Rectal smooth muscle tissue (tissue), 1 donor: ENCODE results near the gene GP1BA.
A peak's percentile ranks its signal among the peaks of the same experiment; 100 is the strongest.
"Not testable (repeated sequence)": the region's sequence is repeated elsewhere in the genome, so short reads cannot be mapped to it uniquely, and the experiment has no call there.

ENCODE experiments used
- H3K27ac ChIP-seq: one replicate; pipeline ENCODE4 v1.7.0; 2013; ENCODE audit warnings: low read depth, low read length, inconsistent platforms
- H3K27me3 ChIP-seq: one replicate; pipeline ENCODE4 v1.7.0; 2013; ENCODE audit warnings: low read length; ENCODE audit not compliant: control insufficient read depth, insufficient read depth
- H3K36me3 ChIP-seq: one replicate; pipeline ENCODE4 v1.7.0; 2013; ENCODE audit warnings: low read length; ENCODE audit not compliant: control insufficient read depth, insufficient read depth
- H3K4me1 ChIP-seq: one replicate; pipeline ENCODE4 v1.7.0; 2013; ENCODE audit warnings: low read length; ENCODE audit not compliant: control insufficient read depth, insufficient read depth
- H3K4me3 ChIP-seq: one replicate; pipeline ENCODE4 v1.7.0; 2013; ENCODE audit warnings: low read length
- H3K9ac ChIP-seq: one replicate; pipeline ENCODE4 v1.7.0; 2013; ENCODE audit warnings: low read length

GP1BA gene

GRCh38 chr17:4897198-4897687 is 34.8 kb upstream of the GP1BA start:
- no peak overlapping the region for H3K4me3 ChIP-seq
- H3K9ac ChIP-seq = no peak overlapping the region
- peaks cover 12% of the 10 kb centered on the region for H3K27me3 ChIP-seq
- no peak overlapping the region for H3K27ac ChIP-seq
- peaks cover 28% of the 10 kb centered on the region for H3K36me3 ChIP-seq
- peaks cover 2% of the 10 kb centered on the region for H3K4me1 ChIP-seq

GRCh38 chr17:4897785-4898184 is 34.3 kb upstream of the GP1BA start:
- no peak overlapping the region for H3K4me3 ChIP-seq
- peaks cover 28% of the 10 kb centered on the region for H3K36me3 ChIP-seq
- peaks cover 2% of the 10 kb centered on the region for H3K4me1 ChIP-seq
- H3K27me3 ChIP-seq = peaks cover 12% of the 10 kb centered on the region
- no peak overlapping the region for H3K27ac ChIP-seq
- no peak overlapping the region for H3K9ac ChIP-seq

DNA sequence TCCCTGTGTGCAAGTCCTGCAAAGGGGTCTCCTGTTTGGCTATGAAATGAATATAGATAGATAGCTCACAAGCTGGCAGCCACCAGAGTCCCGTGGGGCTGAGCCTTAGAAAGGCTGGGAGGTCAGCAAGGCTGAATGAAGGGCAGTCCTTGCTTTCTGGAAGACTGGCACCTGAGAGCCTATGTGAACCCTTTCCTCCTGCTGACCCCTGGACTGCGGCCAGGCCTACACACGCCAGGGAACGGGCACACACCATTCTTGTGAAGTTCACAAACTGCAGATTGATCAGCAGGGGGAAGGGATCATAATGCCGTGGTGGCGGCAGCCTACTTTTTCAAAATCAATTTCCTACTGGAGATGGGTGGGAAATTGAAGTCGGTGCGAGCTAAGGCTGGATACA is 33.7 kb upstream of the GP1BA start:
- Histone ChIP-seq H3K4me1 (peaks cover 2% of the 10 kb centered on the region), H3K36me3 (peaks cover 25% of the 10 kb centered on the region), H3K9ac (no peak overlapping the region), H3K27me3 (peaks cover 12% of the 10 kb centered on the region), H3K27ac (no peak overlapping the region), H3K4me3 (no peak overlapping the region)

DNA sequence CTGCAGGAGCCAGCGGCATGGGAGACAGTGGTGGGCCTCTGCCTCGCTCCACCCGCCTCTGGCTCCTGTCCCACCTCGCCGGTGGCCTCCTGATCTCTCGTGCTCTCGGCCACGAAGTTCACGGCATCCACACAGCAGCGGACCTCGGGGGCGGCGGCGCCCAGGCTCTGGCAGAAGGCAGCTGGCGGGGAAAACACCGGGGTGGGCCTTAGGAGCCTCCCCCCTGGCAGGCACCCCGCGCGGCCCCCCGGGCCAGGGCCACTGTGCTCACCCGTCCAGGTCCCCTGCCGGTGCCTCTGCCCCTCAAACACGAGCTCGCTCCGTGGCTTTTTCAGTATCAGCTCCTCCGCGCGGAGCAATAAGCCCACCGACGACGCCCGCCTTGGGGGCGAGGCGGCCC is 33.1 kb upstream of the GP1BA start:
- Histone ChIP-seq H3K36me3 (peaks cover 23% of the 10 kb centered on the region), H3K27ac (no peak overlapping the region), H3K4me3 (peak overlapping the region; percentile 67), H3K9ac (no peak overlapping the region), H3K27me3 (peaks cover 12% of the 10 kb centered on the region), H3K4me1 (peaks cover 2% of the 10 kb centered on the region)

DNA sequence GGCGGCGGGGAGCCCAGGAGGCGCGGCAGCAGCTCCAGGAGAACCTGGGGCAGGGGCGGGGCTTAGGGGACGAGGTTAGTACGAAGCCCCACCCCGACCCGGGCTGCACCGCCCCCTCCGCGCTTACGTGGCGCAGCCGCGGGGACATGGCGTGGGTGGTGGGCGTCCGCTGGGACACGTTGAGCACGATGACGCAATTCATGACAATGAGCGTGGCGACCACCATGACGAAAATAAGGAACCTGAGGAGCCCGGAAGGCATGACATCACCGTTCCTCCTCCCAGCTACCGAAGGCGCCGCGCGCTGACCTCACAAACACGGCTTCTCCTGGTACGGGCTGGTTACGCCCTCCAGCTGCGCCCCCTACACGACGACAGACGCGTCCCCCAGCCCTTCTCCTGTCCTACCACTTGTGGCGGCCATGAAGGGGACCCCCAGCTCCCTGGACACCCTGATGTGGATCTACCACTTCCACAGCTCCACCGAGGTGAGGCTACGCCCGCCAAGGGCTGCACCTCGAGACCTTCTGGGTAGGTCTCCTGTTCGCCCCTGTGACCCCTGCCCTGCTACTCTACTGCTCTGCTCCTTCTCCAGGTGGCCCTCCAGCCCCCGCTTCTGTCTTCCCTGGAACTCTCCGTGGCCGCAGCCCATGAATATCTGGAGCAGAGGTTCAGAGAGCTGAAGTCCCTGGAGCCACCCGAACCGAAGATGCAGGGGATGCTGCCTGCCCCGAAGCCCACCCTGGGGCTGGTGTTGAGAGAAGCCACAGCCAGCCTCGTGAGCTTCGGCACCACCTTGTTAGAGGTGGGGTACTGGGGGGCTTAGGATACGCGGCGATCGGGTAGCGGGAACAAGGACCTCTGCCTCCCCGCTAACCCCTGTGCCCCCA is 32.5 kb upstream of the GP1BA start, which contains the start of gene C17orf107:
C17orf107 (plus strand) TSS at position 196 of the 890 bp plus-strand sequence; CDS start at position 423, 227 bp downstream.
- Histone ChIP-seq H3K27me3 (peaks cover 12% of the 10 kb centered on the region), H3K4me3 (peak within 1 kb of the TSS; percentile 67), H3K4me1 (peaks cover 2% of the 10 kb centered on the region), H3K9ac (peak within 1 kb of the TSS; percentile 32), H3K36me3 (peaks cover 18% of the 10 kb centered on the region), H3K27ac (no peak within 1 kb of the TSS)

DNA sequence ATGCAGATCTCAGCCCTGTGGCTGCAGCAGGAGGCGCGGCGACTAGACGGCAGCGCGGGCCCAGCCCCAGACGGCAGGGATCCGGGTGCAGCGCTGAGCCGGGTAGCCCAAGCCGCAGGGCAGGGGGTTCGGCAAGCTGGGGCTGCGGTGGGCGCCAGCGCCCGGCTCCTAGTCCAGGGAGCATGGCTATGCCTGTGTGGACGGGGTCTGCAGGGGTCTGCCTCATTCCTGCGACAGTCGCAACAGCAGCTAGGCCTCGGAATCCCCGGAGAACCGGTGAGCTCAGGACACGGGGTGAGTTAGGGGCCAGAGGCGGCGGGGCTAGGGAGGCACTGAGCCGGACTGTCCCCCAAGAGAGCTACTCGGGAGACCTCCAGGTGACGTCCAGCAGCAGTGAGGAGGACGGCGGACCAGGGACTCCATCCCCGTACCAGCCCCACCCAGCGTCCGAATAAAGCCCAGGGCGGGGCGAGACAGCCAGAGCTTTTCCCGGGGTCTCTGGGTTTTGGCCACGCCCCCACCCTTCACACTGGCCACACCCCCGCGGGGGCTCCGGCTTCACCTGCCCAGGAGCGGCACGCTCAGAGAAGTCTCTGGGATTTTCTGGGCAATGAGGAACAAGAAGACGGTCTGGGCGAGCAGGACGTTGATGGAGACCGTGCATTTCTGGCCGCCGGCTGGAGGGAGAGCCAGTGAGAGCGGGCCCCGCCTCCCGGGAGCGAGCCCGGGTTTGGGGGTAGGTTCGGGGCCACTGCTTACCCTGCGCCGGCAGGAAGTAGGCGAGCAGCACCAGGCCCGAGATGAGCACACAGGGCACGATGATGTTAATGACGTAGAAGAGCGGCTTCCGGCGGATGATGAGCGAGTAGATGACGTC is 31.6 kb upstream of the GP1BA start:
- Histone ChIP-seq H3K27me3 (peaks cover 12% of the 10 kb centered on the region), H3K4me3 (peak overlapping the region; percentile 67), H3K9ac (no peak overlapping the region), H3K27ac (no peak overlapping the region), H3K4me1 (peaks cover 2% of the 10 kb centered on the region), H3K36me3 (peaks cover 10% of the 10 kb centered on the region)

- no peak overlapping the region for H3K27ac ChIP-seq
- peak overlapping the region; percentile 67 for H3K4me3 ChIP-seq
- H3K9ac ChIP-seq = peak overlapping the region; percentile 22
- H3K27me3 ChIP-seq = peaks cover 12% of the 10 kb centered on the region
- H3K36me3 ChIP-seq = peaks cover 3% of the 10 kb centered on the region
- H3K4me1 ChIP-seq = peaks cover 2% of the 10 kb centered on the region
Measured at GRCh38 chr17:4901108-4901647, 30.9 kb upstream of the GP1BA start.

- Histone ChIP-seq H3K27ac (no peak overlapping the region), H3K27me3 (peaks cover 12% of the 10 kb centered on the region), H3K4me3 (no peak overlapping the region), H3K36me3 (no peaks in the 10 kb centered on the region), H3K9ac (no peak overlapping the region), H3K4me1 (peaks cover 2% of the 10 kb centered on the region)
Measured at GRCh38 chr17:4901648-4902344, 30.3 kb upstream of the GP1BA start.

- Histone ChIP-seq H3K4me1 (peaks cover 2% of the 10 kb centered on the region), H3K27ac (no peak overlapping the region), H3K9ac (no peak overlapping the region), H3K36me3 (no peaks in the 10 kb centered on the region), H3K4me3 (no peak overlapping the region), H3K27me3 (peaks cover 12% of the 10 kb centered on the region)
Measured at GRCh38 chr17:4902540-4902939, 29.5 kb upstream of the GP1BA start.

GRCh38 chr17:4903051-4903818 is 28.8 kb upstream of the GP1BA start, which contains the start of gene CHRNE:
Gene CHRNE, minus strand, starts transcription at chr17:4903098. Its CDS starts 35 bp downstream, at chr17:4903063.
- H3K36me3 ChIP-seq = no peaks in the 10 kb centered on the region
- H3K4me1 ChIP-seq = peaks cover 2% of the 10 kb centered on the region
- H3K4me3 ChIP-seq = no peak within 1 kb of the TSS
- H3K27me3 ChIP-seq = peaks cover 12% of the 10 kb centered on the region
- no peak within 1 kb of the TSS for H3K27ac ChIP-seq
- no peak within 1 kb of the TSS for H3K9ac ChIP-seq

DNA sequence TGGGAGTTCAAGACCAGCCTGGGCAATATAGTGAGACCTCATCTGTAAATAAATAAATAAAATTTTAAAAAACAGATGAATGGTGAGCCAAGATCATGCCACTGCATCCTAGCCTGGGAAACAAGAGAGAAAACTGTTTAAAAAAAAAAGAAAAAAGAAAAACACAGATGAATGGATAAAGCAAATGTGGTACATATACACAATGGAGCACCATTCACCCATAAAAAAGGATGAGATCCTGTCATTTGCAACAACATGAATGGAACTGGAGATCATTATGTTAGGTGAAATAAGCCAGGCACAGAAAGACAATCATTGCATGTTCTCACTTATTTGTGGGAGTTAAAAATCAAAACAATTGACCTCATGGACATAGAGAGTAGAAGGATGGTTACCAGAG is 25.4 kb upstream of the GP1BA start:
- not testable (repeated sequence) for H3K4me1 ChIP-seq, H3K4me3 ChIP-seq, H3K27me3 ChIP-seq, H3K9ac ChIP-seq, H3K27ac ChIP-seq, H3K36me3 ChIP-seq
